Caki2 (cell line): ENCODE results near the gene DCUN1D3. TPM values are rescaled to one million over a fixed set of nuclear protein-coding genes. Genes with fewer than 3 reads are reported as not detected.

Experiments used
- DNase-seq: peaks from one replicate; pipeline ENCODE4 v3.0.0-alpha.2; 2015; ENCODE audit warnings: low read depth
- in situ Hi-C: cut with HindIII; loops from 2 replicates; pipeline ENCODE4 v1.10.0; 2016; ENCODE audit warnings: low sequenced_read_pairs, low pct_unique_long_range_greater_than_20kb, mixed read lengths
- total RNA-seq: library from RNA; depleted of rRNA; stranded (reverse); fragments of >200 nt; shearing (Covaris generic); gene quantifications from 2 replicates; pipeline ENCODE4 v1.2.3, GENCODE V29; 2014; ENCODE audit warnings: low replicate concordance

Gene DCUN1D3
- total RNA-seq, 1 experiment from 2014 or later = 5.1 TPM

DNA sequence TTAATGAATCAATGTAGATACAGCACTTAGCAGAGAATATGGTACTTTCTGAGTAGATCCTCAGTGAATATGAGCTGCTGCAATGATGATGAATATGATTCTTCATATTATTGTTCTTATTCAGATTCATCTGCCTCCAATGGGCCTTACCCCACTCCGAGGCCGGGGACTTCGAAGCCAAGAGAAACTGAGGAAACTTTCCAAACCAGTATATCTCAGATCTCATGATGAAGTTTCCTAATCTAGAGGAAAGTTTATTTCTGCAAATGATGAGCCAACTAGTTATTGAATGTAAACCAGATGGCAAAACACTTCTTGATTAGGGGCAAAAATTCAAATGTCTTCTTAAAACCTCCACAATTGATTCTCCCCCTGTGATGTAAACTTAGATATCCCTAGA lies 23.7 kb upstream of the DCUN1D3 start:
- in situ Hi-C loops = no loop called here
- DNase-seq = no peak

DNA sequence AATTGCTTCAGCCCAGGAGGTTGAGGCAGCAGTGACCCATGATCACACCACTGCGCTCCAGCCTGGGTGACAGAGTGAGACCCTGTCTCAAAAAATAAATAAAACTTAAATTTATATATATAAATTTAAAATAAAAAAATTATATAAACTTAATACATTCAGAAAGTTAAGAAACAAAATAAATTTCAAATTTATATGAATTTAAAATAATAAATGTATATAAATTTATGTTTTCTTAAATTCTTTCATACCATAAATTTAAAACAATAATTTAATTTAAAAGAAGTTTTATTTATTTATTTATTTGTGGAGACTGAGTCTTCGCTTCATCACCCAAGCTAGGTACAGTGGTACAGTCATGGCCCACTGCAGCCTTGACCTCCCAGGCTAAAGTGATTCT lies 20.6 kb upstream of the DCUN1D3 start:
- in situ Hi-C loops = no loop called here
- DNase-seq = no peak

DNA sequence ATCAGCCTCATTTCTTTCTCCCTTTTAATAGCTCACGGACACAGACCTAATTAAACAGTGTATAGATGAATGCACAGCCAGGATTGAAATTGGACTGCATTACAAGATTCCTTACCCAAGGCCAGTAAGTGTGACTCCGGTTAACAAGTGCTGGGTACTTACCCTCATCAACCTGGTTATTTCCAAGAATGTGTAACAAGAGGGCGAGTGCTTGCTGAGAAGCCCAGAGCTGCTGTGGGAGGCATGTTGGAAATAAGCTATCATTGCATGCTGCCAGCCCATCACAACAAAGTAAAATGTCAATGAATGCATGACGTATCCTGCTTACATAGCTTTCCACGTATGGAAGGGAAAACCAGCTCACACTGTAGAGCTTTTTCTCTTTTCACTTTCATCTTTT lies 19.9 kb upstream of the DCUN1D3 start:
- DNase-seq = no peak
- in situ Hi-C loops = no loop called here

DNA sequence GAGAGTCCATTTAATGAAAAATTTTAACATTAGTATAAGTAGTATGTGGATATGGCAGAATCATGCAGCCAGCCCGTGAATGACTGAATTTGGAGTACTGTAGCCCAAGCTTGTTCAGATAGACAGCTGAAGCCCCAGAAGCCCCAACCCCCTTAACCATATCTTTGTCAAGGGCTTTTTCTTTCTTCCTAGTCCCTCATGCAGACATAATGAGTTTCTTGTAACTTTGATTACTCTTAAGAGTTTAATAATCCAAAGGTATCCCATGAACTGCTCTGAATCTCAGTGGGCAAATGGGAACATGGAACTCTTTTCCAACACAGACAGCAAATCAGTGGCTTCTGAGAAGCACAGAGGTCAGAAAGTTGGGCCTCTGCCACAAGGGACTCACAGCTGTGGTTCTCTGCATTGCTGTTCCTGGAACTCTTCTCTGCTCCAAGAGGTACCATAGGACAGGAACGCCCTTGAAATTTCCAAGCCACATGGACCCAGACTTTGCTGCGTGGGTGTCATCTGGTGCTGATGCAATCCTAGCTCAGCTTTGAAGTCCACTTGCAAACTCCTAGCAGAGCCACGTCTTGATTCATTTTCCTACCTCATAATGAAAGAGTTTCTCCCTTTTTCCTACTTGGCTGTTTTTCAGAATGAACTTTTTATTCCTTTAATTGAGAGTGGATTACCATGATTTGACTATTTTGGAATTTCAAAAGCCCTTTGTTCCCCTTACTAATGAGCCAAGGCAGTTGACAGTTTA lies 18.5 kb upstream of the DCUN1D3 start:
- in situ Hi-C loops = no loop called here
- DNase-seq = no peak

DNA sequence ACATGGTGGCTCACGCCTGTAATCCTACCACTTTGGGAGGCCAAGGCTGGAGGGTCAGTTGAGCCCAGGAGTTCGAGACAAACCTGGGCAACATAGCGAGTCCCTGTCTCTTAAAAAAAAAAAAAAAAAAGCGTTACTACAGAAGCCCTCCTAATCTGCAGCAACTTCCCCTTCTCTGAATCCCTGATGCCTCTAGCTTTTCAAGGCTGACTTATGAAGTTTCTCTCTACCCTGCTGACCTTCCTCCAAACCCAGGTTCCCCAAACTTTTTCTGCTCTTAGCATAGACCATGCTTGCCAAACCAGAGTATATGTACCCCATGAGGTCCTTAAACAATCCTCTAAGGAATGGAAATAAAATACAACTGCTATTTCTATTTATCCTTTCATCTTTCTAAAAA lies 16.8 kb upstream of the DCUN1D3 start:
- in situ Hi-C loops = no loop called here
- no peak for DNase-seq

DNA sequence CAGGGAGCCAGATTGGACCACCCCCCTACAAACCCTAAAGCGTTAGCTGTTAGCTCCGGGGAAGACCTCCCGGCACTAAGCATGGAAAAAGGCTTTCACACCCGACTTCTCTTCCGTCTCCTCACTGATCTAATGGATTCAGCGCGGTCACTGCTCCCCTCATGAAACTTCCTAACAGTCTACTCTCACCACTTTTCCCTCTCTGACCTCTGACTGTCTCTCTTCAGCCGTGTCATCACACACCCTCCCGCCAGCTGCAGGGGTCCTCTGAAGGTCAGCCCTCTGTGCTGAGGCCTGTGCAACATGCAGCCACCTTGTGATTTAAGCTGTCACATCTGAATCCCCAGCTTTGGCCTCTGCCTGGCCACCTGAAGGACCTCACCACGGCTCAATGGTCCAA lies 16.1 kb upstream of the DCUN1D3 start:
- DNase-seq = no peak
- in situ Hi-C loops = no loop called here

DNA sequence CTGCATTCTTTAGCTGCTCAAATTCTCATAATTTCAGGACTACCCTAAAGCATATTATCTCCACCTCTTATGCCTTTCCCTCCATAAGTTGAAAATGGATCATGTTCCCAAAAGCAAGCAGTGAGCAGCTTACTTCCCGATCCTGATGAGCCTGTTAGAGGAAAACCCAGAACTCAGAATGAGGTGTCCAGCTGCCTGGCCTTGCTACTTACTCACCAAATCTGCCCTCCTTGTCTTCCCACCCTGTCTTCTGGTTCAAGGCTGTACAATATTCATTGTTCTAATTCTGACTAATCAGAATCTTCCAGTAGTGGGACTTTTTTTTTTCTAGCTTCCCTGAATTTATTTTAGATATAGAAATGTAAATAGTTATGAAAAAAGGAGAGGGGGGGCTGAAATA lies 11.2 kb upstream of the DCUN1D3 start:
- DNase-seq = no peak
- in situ Hi-C loops = no loop called here

DNA sequence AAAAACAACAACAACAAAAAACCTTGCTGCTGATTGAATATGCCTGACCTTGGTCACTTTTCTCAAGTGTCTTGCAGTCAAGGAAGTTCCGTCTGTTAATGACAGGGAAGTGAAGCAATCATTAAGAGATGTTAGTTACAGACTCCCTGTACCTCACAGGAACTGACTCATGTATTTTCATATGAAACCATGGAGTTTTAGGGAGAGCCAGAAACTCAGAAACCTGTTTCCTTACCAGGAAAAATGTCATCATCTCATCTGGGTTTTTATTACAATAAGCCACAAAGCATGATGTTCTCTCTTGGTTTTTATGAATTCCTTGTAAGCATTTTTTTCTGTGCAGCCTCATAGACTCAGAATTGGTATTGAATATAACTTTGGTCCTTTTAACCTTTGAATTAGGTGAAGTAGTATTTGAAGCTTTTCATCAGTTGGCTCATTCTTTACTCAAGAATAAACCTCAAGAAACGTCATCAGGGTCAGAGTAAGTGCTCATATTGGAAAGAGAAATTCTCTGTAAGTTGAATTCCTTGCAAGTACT lies 10.7 kb upstream of the DCUN1D3 start:
- in situ Hi-C loops = no loop called here
- peak; percentile 61 for DNase-seq

DNA sequence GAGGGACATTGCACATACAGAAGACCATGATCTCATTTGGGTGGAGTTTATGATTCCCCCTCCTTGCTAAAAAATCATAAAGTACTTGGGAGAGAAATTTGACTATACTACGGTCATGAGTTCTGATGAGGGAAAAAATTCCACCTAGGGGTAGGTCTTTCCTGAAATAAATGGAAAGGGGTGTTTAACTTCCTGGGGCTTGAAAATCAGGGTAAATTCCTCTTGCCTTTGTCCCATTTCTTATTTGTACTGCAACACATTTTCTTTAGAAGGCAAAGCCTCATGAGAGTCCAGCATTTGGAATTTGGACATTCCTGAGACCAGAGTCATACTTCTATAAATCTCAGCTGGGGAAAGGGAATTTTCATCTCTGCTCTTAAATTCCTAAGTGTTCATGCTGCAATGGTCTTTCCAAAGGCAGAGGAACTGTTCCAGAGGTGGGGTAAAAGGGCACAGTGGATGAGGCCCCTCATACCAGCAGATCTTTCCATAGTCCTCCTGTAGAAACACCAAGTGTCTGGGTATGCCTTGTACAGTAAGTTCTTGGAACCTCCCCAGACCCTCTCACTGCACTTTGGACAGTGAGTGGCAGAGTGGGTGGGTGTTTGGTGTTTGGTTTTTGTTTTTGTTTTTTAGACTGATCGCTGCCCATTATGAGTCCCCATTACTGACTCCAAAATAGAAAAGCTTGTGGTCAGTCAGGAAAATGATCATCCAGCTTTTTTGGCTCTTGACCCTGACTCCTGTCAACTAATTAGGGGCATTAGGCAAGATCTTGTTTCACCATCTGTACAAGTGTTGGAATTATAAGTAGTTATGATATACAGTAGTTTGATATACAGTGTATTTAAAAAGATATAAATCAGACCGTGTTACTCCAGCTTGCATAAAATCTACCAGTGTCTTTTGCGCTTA lies 6.4 kb upstream of the DCUN1D3 start:
- no peak for DNase-seq
- in situ Hi-C loops = no loop called here

DNA sequence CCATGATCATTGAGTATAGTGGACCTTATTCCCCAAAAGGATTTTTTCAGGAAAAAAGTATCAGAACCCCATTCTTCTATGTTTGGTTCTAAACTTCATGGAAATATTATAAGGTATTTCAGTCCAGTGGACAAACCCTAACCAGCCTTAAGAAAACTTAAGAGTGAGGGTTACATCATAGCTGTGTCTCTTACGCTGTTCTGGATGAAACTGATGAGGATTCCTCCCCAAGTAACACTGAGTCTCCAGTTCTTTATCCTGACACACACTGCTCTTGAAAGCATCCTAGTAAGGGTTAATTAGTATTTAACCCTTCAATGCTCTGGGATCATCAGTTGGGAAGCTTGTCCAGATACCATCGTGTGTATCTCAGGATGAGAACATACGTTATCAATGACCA lies 5.4 kb upstream of the DCUN1D3 start:
- DNase-seq = no peak
- in situ Hi-C loops = no loop called here

DNA sequence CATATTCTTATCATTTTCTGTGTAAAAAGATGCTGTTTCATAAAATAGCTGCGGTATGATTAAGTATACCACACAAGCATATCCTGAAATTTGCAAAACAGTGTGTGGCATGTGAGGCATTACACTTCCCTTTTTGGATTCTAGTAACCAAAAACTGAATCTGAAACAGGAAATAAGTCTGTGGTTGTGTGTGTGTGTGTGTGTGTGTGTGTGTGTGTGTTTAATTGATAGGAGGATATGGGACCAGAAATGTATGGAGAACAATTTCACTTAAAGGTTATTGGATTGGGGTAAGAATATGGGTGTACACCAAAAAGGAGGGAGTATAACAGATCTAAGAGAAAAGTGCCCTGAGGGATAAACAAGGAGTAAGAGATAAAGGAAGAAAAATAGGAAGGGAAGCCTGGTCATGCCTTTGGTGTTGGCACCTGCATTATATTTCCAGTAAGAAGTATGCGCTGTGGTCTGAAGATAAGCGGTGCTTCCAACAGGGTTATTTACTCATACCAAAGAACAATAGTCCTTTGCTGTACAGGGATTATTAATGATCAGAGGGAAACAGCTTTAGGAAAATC lies 4.4 kb upstream of the DCUN1D3 start:
- in situ Hi-C loops = no loop called here
- DNase-seq = no peak

DNA sequence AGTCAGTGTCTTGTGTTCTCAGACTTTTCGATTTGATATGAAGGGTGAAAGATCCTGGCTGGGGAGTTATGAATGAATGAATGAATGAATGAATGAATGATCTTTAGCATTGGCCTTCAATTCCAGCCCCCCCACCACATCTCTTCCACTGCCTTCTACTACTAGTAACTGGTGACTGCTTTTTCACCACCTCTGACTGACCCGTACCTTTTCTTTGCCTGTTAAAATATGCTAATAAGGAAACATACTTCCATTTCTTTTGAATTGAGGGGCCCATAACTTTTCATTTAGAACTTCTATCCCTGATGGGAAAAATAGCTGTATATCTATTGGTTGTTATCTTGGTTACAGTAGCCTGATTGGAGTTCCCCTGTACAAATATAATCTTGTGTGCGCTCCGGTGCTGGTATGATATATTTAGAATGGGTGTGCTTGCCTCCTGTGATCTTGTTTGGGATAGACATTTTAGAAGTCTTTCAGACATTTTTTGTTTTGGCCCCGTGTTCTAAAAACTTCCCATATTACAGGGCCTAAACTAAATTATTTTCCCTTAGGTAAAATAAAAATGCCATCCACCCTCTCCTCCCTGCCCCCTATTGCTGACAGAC lies 3.8 kb upstream of the DCUN1D3 start:
- DNase-seq = no peak
- in situ Hi-C loops = no loop called here

DNA sequence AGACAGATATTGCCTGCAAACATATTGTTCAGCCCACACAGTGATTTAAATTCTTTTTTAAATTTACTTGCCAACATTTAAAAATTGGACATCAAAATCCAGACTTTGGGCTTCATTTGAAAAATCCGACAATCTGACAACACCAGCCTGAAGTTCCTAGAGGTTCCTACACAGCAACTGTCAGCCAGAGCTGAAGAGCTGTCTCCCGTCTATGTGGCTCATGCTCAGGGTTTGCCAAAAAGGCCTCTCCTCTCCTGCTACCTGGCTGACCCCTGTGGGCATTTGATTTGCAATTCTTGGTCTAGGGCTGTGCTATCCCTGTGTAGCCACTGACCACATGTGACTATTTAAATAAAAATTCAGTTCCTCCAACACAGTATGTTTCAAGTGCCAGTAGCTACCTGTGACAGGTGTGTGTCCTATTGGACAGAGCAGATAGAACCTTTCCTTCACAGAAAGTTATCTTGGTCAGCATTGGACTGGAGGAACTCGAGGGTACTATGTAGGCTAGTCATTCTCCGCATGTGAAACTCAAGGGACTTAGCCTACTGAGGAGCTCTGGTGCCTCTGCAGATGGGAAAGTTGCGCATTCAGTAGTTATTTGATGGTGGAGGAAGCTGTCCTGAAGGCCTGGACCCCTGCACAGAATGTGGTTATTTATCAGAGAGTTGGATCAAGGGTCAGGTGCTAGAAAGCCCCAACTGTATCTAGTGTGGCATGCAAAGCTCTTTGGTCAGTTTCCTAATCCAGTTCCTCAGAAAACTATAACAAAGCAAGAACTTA lies 3.1 kb upstream of the DCUN1D3 start:
- in situ Hi-C loops = no loop called here

DNA sequence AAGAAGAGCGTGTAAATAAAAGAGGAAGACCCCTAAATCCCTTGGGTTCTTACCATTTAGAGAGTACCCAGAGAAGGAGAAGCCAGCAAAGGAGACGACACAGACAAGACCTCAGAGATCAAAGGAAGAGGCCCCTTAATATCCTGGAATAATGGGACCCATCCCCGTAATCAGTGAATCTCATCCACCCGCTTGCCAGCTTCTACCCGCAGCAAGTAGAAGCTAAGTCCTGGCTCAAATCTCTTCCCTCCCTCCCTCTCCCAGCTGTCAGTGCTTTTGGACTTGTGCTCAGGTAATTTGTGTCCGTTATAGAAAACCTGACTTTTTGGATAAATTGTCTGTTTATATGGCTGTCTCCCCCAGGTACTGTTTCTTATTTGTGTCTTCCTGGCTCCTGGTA lies 2.3 kb upstream of the DCUN1D3 start:
- in situ Hi-C loops = no loop called here
- DNase-seq = no peak

More for the DNA sequence above, 3.1 kb upstream of the DCUN1D3 start:
- DNase-seq = no peak

DNA sequence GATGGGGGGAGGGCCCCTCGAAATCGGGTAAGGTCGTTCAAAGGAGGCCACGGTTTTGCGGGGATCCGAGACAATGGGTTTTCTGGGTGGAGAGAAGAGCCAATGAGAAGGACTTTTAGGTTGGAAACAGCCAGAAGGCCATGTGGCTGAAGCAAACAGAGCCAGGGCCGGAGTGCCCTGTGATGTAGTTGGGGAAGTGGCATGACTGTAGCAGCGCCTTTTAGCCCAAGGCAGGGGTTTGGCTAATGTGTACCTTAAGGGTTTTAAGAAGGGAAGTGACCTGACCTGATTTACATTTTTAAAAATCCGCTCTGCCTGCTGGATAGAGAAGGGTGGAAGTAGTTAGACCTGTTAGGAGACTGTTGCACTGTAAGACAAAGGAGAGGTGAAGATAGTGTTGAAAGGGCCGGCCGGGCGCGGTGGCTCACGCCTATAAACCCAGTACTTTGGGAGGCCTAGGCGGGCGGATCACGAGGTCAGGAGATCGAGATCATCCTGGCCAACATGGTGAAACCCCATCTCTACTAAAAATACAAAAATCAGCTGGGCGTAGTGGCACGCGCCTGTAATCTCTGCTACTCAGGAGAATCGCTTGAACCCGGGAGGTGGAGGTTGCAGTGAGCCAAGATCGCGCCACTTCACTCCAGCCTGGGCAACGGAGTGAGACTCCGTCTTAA lies 1.4 kb upstream of the DCUN1D3 start:
- in situ Hi-C loops = no loop called here
- DNase-seq = peak; percentile 57

DNA sequence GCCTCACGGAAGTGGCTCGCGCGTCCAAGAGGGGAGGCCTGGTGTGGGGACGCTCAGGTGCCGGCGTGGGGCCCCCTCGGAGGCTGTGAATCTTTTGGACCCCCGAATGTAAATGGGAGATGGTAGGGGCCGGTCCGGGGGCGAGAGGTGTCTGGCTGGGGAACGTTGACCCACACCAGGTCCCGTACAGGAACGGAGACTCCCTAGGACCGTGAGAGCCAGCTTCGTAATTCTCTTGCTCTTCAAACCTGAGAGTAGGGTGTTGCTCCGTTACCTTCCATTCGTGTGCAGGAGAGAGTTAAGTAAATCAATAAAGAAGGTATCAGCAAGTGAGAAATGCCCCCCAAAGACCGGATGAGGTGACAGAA lies 894 bp upstream of the DCUN1D3 start:
- in situ Hi-C loops = no loop called here

DNA sequence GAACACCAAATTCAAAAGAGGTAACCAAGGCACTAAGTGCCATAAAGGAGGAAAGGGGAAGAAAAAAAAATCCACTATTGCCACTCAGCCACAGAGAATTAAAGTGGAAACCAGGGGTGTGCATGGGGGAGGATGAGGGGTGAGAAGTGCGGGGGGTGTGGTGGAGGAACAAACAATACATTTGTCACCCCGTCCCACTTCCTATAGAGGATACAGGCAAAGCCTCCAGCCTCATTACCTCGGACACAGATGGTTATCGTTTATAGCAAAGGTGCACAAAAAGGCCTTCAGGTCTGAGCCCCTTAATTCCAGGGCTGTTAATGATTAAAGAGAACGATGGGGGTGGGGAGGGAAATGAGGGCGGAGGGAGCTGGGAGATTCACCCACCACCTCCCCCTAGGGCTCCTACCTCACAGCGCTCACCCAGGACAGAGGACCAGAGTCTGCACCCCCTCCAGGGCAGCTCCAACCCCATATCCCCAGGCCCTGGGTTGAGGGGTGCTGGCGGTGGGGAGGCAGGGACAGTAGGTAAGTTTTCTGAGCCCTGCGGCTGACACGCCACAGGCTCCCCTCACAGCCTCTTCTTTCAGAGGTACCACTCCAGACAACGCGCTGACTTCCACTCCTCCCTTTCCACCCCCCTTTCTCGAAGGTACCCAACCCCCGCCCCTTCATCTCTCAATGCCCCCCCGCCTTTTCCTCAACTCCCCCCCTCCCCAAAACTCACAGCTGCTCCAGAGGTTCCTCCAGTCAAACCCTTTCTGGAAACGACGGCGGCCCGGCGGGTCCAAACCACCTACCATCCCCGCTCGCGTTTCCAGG lies 470 bp downstream of the DCUN1D3 start:
- in situ Hi-C loops = no loop called here
- peak; percentile 48 for DNase-seq

More for the DNA sequence above, 894 bp upstream of the DCUN1D3 start:
- no peak for DNase-seq
